ENCODE data around the gene SKA1. TPM values are rescaled to one million over a fixed set of nuclear protein-coding genes. Genes with fewer than 3 reads are reported as not detected.
A peak's percentile ranks its signal among the peaks of the same experiment; 100 is the strongest.

Gene SKA1
- total RNA-seq, 1 experiment from 2014 or later = 70.2 TPM

GRCh38 chr18:50360611-50361010 lies 14.2 kb upstream of the SKA1 start:
- Histone ChIP-seq H3K27me3 (replicated peaks) (peaks cover 15% of the 10 kb centered on the region), H3K4me3 (no peak overlapping the region), H3K27ac (no peak overlapping the region), H3K36me3 (no peaks in the 10 kb centered on the region), H3K9me3 (replicated peaks) (no peaks in the 10 kb centered on the region), H3K4me1 (replicated peaks) (no peaks in the 10 kb centered on the region)
- DNase-seq (ENCODE audit: low read depth in 1 of 2, low spot score in 2 of 2) = no peak

- H3K27ac ChIP-seq = no peak overlapping the region
- no peak for DNase-seq (ENCODE audit: low read depth in 1 of 2, low spot score in 2 of 2)
These were observed 5.2 kb upstream of the SKA1 start for GRCh38 chr18:50369672-50370071.

GRCh38 chr18:50372743-50373142 lies 2.1 kb upstream of the SKA1 start:
- Histone ChIP-seq H3K36me3 (peaks cover 24% of the 10 kb centered on the region), H3K27me3 (replicated peaks) (no peaks in the 10 kb centered on the region), H3K9me3 (replicated peaks) (no peaks in the 10 kb centered on the region), H3K4me1 (replicated peaks) (peaks cover 20% of the 10 kb centered on the region), H3K4me3 (no peak overlapping the region), H3K27ac (no peak overlapping the region)
- no peak for DNase-seq (ENCODE audit: low read depth in 1 of 2, low spot score in 2 of 2)

More at GRCh38 chr18:50369672-50370071, 5.2 kb upstream of the SKA1 start:
- no peaks in the 10 kb centered on the region for H3K9me3 ChIP-seq (replicated peaks)
- no peak overlapping the region for H3K4me3 ChIP-seq
- H3K4me1 ChIP-seq (replicated peaks) = no peaks in the 10 kb centered on the region
- no peaks in the 10 kb centered on the region for H3K36me3 ChIP-seq
- H3K27me3 ChIP-seq (replicated peaks) = no peaks in the 10 kb centered on the region

- Histone ChIP-seq H3K4me3 (no peak overlapping the region), H3K9me3 (replicated peaks) (no peaks in the 10 kb centered on the region), H3K27me3 (replicated peaks) (no peaks in the 10 kb centered on the region), H3K4me1 (replicated peaks) (peaks cover 20% of the 10 kb centered on the region), H3K36me3 (peaks cover 31% of the 10 kb centered on the region), H3K27ac (no peak overlapping the region)
- no peak for DNase-seq (ENCODE audit: low read depth in 1 of 2, low spot score in 2 of 2)
These were observed 1.2 kb upstream of the SKA1 start for GRCh38 chr18:50373561-50374219.

GRCh38 chr18:50374220-50374752 lies 560 bp upstream of the SKA1 start:
- Histone ChIP-seq H3K27ac (0 out of 2 replicates have a peak overlapping the region, but pooled peaks have one; percentile 4), H3K27me3 (replicated peaks) (no peaks in the 10 kb centered on the region), H3K9me3 (replicated peaks) (no peaks in the 10 kb centered on the region), H3K4me3 (peak overlapping the region; percentile 78), H3K4me1 (replicated peaks) (peaks cover 20% of the 10 kb centered on the region), H3K36me3 (peaks cover 37% of the 10 kb centered on the region)
- DNase-seq (ENCODE audit: low read depth in 1 of 2, low spot score in 2 of 2) = no peak

- Histone ChIP-seq H3K27me3 (replicated peaks) (no peaks in the 10 kb centered on the region), H3K4me1 (replicated peaks) (peaks cover 20% of the 10 kb centered on the region), H3K27ac (peak overlapping the region; percentile 22), H3K9me3 (replicated peaks) (no peaks in the 10 kb centered on the region), H3K4me3 (no peak overlapping the region), H3K36me3 (peaks cover 61% of the 10 kb centered on the region)
- DNase-seq (ENCODE audit: low read depth in 1 of 2, low spot score in 2 of 2) = peak in 1 of 2 experiments; percentile 57
These were observed 2.4 kb downstream of the SKA1 start for GRCh38 chr18:50377061-50377798.

- Histone ChIP-seq H3K4me3 (no peak overlapping the region), H3K27me3 (replicated peaks) (no peaks in the 10 kb centered on the region), H3K4me1 (replicated peaks) (no peaks in the 10 kb centered on the region), H3K27ac (no peak overlapping the region), H3K36me3 (peaks cover 54% of the 10 kb centered on the region), H3K9me3 (replicated peaks) (no peaks in the 10 kb centered on the region)
- DNase-seq (ENCODE audit: low read depth in 1 of 2, low spot score in 2 of 2) = no peak
These were observed 14.1 kb downstream of the SKA1 start for GRCh38 chr18:50388988-50389387.

GRCh38 chr18:50393802-50394201 lies 19.0 kb downstream of the SKA1 start:
- Histone ChIP-seq H3K27ac (no peak overlapping the region), H3K27me3 (replicated peaks) (no peaks in the 10 kb centered on the region), H3K9me3 (replicated peaks) (no peaks in the 10 kb centered on the region), H3K36me3 (peaks cover 21% of the 10 kb centered on the region), H3K4me1 (replicated peaks) (no peaks in the 10 kb centered on the region), H3K4me3 (no peak overlapping the region)
- DNase-seq (ENCODE audit: low read depth in 1 of 2, low spot score in 2 of 2) = no peak

- H3K27ac ChIP-seq = no peak overlapping the region
- H3K27me3 ChIP-seq (replicated peaks) = no peaks in the 10 kb centered on the region
- DNase-seq (ENCODE audit: low read depth in 1 of 2, low spot score in 2 of 2) = no peak
- H3K4me3 ChIP-seq = no peak overlapping the region
- H3K9me3 ChIP-seq (replicated peaks) = no peaks in the 10 kb centered on the region
- no peaks in the 10 kb centered on the region for H3K4me1 ChIP-seq (replicated peaks)
- peaks cover 21% of the 10 kb centered on the region for H3K36me3 ChIP-seq
These were observed 20.2 kb downstream of the SKA1 start for GRCh38 chr18:50395093-50395492.

- Histone ChIP-seq H3K4me1 (replicated peaks) (no peaks in the 10 kb centered on the region), H3K27me3 (replicated peaks) (no peaks in the 10 kb centered on the region), H3K36me3 (peaks cover 18% of the 10 kb centered on the region), H3K27ac (no peak overlapping the region), H3K9me3 (replicated peaks) (no peaks in the 10 kb centered on the region), H3K4me3 (no peak overlapping the region)
- no peak for DNase-seq (ENCODE audit: low read depth in 1 of 2, low spot score in 2 of 2)
These were observed 21.3 kb downstream of the SKA1 start for GRCh38 chr18:50396005-50396660.

- Histone ChIP-seq H3K27ac (no peak overlapping the region), H3K4me3 (no peak overlapping the region), H3K27me3 (replicated peaks) (peaks cover 3% of the 10 kb centered on the region), H3K9me3 (replicated peaks) (no peaks in the 10 kb centered on the region), H3K4me1 (replicated peaks) (no peaks in the 10 kb centered on the region), H3K36me3 (peaks cover 9% of the 10 kb centered on the region)
- no peak for DNase-seq (ENCODE audit: low read depth in 1 of 2, low spot score in 2 of 2)
These were observed 22.2 kb downstream of the SKA1 start for GRCh38 chr18:50397023-50397422.

- Histone ChIP-seq H3K4me1 (replicated peaks) (no peaks in the 10 kb centered on the region), H3K9me3 (replicated peaks) (no peaks in the 10 kb centered on the region), H3K4me3 (no peak overlapping the region), H3K36me3 (peaks cover 6% of the 10 kb centered on the region), H3K27ac (no peak overlapping the region), H3K27me3 (replicated peaks) (peaks cover 10% of the 10 kb centered on the region)
- no peak for DNase-seq (ENCODE audit: low read depth in 1 of 2, low spot score in 2 of 2)
These were observed 23.3 kb downstream of the SKA1 start for GRCh38 chr18:50398099-50398498.

GRCh38 chr18:50398947-50399346 lies 24.1 kb downstream of the SKA1 start:
- DNase-seq (ENCODE audit: low read depth in 1 of 2, low spot score in 2 of 2) = no peak
- H3K4me1 ChIP-seq (replicated peaks) = no peaks in the 10 kb centered on the region
- H3K27ac ChIP-seq = no peak overlapping the region
- H3K9me3 ChIP-seq (replicated peaks) = no peaks in the 10 kb centered on the region
- no peaks in the 10 kb centered on the region for H3K36me3 ChIP-seq
- peaks cover 10% of the 10 kb centered on the region for H3K27me3 ChIP-seq (replicated peaks)
- no peak overlapping the region for H3K4me3 ChIP-seq

- Histone ChIP-seq H3K4me3 (no peak overlapping the region), H3K9me3 (replicated peaks) (no peaks in the 10 kb centered on the region), H3K4me1 (replicated peaks) (no peaks in the 10 kb centered on the region), H3K27ac (no peak overlapping the region), H3K27me3 (replicated peaks) (peaks cover 10% of the 10 kb centered on the region), H3K36me3 (no peaks in the 10 kb centered on the region)
- no peak for DNase-seq (ENCODE audit: low read depth in 1 of 2, low spot score in 2 of 2)
These were observed 24.7 kb downstream of the SKA1 start for GRCh38 chr18:50399582-50399981.

All from SJSA1 (cell line).